Lower leg skin (tissue), 4 donors: Measurements from ENCODE around the gene SDR9C7. TPM values are rescaled to one million over a fixed set of nuclear protein-coding genes. Genes with fewer than 3 reads are reported as not detected.

Experiments used
- DNase-seq, 2 donors: peaks; one replicate each; pipeline ENCODE4 v3.0.0-alpha.2; 2019; ENCODE audit warnings: low spot score in 2 of 2
- H3K4me3 ChIP-seq: fragments of 200-600 bp; sonication (generic); 2 replicates; pipeline ENCODE4 v1.5.1; 2017; ENCODE audit warnings: mild to moderate bottlenecking, low read depth; ENCODE audit not compliant: poor library complexity, severe bottlenecking
- CTCF ChIP-seq, 3 donors: fragments of 450-650 bp; IDR thresholded peaks; one replicate each; pipeline ENCODE4 v1.5.1; 2016; ENCODE audit warnings: antibody characterized with exemption in 3 of 3, mild to moderate bottlenecking in 3 of 3, moderate library complexity in 2 of 3
- POLR2A ChIP-seq, 2 donors: fragments of 450-650 bp; IDR thresholded peaks; one replicate each; pipeline ENCODE4 v1.6.1; 2016 to 2017; ENCODE audit warnings: antibody characterized with exemption in 2 of 2, mild to moderate bottlenecking in 1 of 2, moderate library complexity in 1 of 2
- WGBS, 2 donors: methylation state at CpG; one replicate each; pipeline ENCODE4 v1.1.5; 2018; 5-methylcytosine and 5-hydroxymethylcytosine counted together
- intact Hi-C: fragments of 100-400 bp; cut with DNase I; formaldehyde crosslinking; loops from one replicate; pipeline ENCODE4 v1.15.0; 2023; ENCODE audit warnings: low total_unique reads
- total RNA-seq, 4 donors: library from RNA; depleted of rRNA; stranded (reverse); fragments of >200 nt; gene quantifications; one replicate each; pipeline ENCODE4 v1.1.0, GENCODE V29; 2016

Gene SDR9C7
- total RNA-seq, 4 donors from 2014 or later = 71.0 to 161 (median 105) TPM

GRCh38 chr12:56874821-56875220 lies 59.4 kb downstream of the SDR9C7 start:
- no peak overlapping the region for H3K4me3 ChIP-seq
- TF ChIP-seq CTCF (IDR thresholded peaks at IDR 0.05) (no peak), POLR2A (IDR thresholded peaks at IDR 0.05) (no peak)
- intact Hi-C loops = no loop called here
- WGBS, 2 donors = 62 to 71% methylated on average over 1 of the region's 1 CpG
- DNase-seq = no peak

GRCh38 chr12:56873382-56873781 lies 60.8 kb downstream of the SDR9C7 start:
- TF ChIP-seq CTCF (IDR thresholded peaks at IDR 0.05) (no peak), POLR2A (IDR thresholded peaks at IDR 0.05) (no peak)
- no peak overlapping the region for H3K4me3 ChIP-seq
- WGBS, 2 donors = 87 to 96% methylated on average over 1 of the region's 1 CpG
- no peak for DNase-seq
- intact Hi-C loops = no loop called here

Other genes starting within 250 kb of the SDR9C7 start
- gene PTGES3, start 246.1 kb downstream of the SDR9C7 start, total RNA-seq = 10 to 100 TPM; 57.0 to 73.7 (median 62.3) TPM
- gene NACA, start 209.1 kb downstream of the SDR9C7 start, total RNA-seq = 1,000 to 10,000 TPM; 1,502 to 2,024 (median 1,825) TPM
- 10 to 100 TPM in 1 of 4 donors, 1 to 10 TPM in 3; 7.9 to 10.5 (median 9.1) TPM for gene PRIM1, start 182.1 kb downstream of the SDR9C7 start, total RNA-seq
- 1 to 10 TPM in 2 of 4 donors, under 1 TPM in 2; 0.27 to 1.3 (median 0.83) TPM for gene HSD17B6, start 171.1 kb downstream of the SDR9C7 start, total RNA-seq
- gene RDH16, start 23.2 kb upstream of the SDR9C7 start, total RNA-seq = 1 to 10 TPM in 2 of 4 donors, under 1 TPM in 2; 0.84 to 4.7 (median 1.0) TPM
- gene ZBTB39, start 72.1 kb upstream of the SDR9C7 start, total RNA-seq = 1 to 10 TPM; 5.2 to 6.1 (median 6.1) TPM
- under 1 TPM in 1 of 4 donors, not detected in 3; 0.46 TPM for gene TAC3, start 82.1 kb upstream of the SDR9C7 start, total RNA-seq
- gene MYO1A, start 115.7 kb upstream of the SDR9C7 start, total RNA-seq = 1 to 10 TPM in 1 of 4 donors, under 1 TPM in 2, not detected in 1; 0.30 to 2.0 (median 0.39) TPM
- gene NEMP1, start 144.4 kb upstream of the SDR9C7 start, total RNA-seq = 1 to 10 TPM; 7.0 to 9.2 (median 7.9) TPM
- gene NAB2, start 154.7 kb upstream of the SDR9C7 start, total RNA-seq = 10 to 100 TPM; 44.1 to 89.6 (median 64.6) TPM
- 100 to 1,000 TPM; 105 to 210 (median 129) TPM for gene STAT6, start 177.0 kb upstream of the SDR9C7 start, total RNA-seq
- gene LRP1, start 194.1 kb upstream of the SDR9C7 start, total RNA-seq = 100 to 1,000 TPM in 2 of 4 donors, 10 to 100 TPM in 2; 93.4 to 156 (median 101) TPM
- not detected for gene LRP1-AS, start 213.2 kb upstream of the SDR9C7 start, total RNA-seq